Fibroblast of villous mesenchyme (primary cell): ENCODE results near the gene CLASP1. TPM values are rescaled to one million over a fixed set of nuclear protein-coding genes. Genes with fewer than 3 reads are reported as not detected.

Source experiments
- DNase-seq: peaks from one replicate; pipeline ENCODE4 v3.0.0-alpha.2; 2010; ENCODE audit warnings: low read depth
- H3K4me3 ChIP-seq: 2 replicates; pipeline ENCODE4 v1.5.1; 2011; ENCODE audit warnings: low read depth, mild to moderate bottlenecking, low read length
- CTCF ChIP-seq: IDR thresholded peaks from 2 replicates; pipeline ENCODE4 v1.5.1; 2012; ENCODE audit warnings: low read depth, mild to moderate bottlenecking, low read length; ENCODE audit not compliant: insufficient read depth
- total RNA-seq: library from RNA; depleted of rRNA; stranded (reverse); fragments of >200 nt; gene quantifications from 2 replicates; pipeline ENCODE4 v1.2.3, GENCODE V29; 2012

The CLASP1 gene
- total RNA-seq, 1 donor: 58.3 TPM

- TF ChIP-seq CTCF: no peak
- no peak overlapping the region for H3K4me3 ChIP-seq
- no peak for DNase-seq
Observed at GRCh38 chr2:121343191-121343590, 306.1 kb downstream of the CLASP1 start.

GRCh38 chr2:121342751-121343150 is 306.5 kb downstream of the CLASP1 start:
- DNase-seq: no peak

GRCh38 chr2:121340926-121341325 is 308.3 kb downstream of the CLASP1 start:
- H3K4me3 ChIP-seq: no peak overlapping the region
- no peak for DNase-seq
- no peak for TF ChIP-seq CTCF

More at GRCh38 chr2:121342751-121343150, 306.5 kb downstream of the CLASP1 start:
- H3K4me3 ChIP-seq: no peak overlapping the region
- no peak for TF ChIP-seq CTCF

- TF ChIP-seq CTCF: no peak
- DNase-seq: no peak
Observed at GRCh38 chr2:121338281-121338680, 311.0 kb downstream of the CLASP1 start.

GRCh38 chr2:121336528-121337294 is 312.6 kb downstream of the CLASP1 start:
- no peak overlapping the region for H3K4me3 ChIP-seq
- no peak for DNase-seq
- TF ChIP-seq CTCF: no peak

More at GRCh38 chr2:121338281-121338680, 311.0 kb downstream of the CLASP1 start:
- H3K4me3 ChIP-seq: no peak overlapping the region

- H3K4me3 ChIP-seq: no peak overlapping the region
- TF ChIP-seq CTCF: no peak
- DNase-seq: no peak
Observed at GRCh38 chr2:121335294-121336290, 313.7 kb downstream of the CLASP1 start.
